Measurements from ENCODE around the gene CMPK2.
"Not testable (repeated sequence)": the region's sequence is repeated elsewhere in the genome, so short reads cannot be mapped to it uniquely, and the experiment has no call there.

CMPK2 gene

DNA sequence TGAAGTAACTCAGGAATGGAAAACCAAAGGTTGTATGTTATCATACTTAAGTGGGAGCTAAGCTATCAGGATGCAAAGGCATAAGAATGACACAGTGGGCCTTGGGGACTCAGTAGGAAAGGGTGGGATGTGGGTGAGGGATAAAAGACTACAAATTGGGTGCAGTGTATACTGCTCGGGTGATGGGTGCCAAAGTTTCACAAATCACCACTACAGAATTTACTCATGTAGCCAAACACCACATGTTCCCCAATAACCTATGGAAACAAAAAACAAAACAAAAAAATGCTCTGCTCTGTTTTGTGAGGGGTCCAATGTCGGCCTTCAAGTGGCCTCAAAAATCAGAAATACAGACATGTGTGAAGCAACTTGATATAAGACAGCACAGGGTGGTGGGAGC, 42.6 kb upstream of the CMPK2 start:
- no peak for ATAC-seq
- TF ChIP-seq PPARA (CRISPR knock-in tag; IDR thresholded peaks at IDR 0.05; ENCODE audit: borderline replicate concordance): no peak
- no peak for TF ChIP-seq CSDC2 (CRISPR knock-in tag; IDR thresholded peaks at IDR 0.05)
- no peak for TF ChIP-seq GLIS3 (CRISPR knock-in tag; IDR thresholded peaks at IDR 0.05)
- TF ChIP-seq, protein P1, sequence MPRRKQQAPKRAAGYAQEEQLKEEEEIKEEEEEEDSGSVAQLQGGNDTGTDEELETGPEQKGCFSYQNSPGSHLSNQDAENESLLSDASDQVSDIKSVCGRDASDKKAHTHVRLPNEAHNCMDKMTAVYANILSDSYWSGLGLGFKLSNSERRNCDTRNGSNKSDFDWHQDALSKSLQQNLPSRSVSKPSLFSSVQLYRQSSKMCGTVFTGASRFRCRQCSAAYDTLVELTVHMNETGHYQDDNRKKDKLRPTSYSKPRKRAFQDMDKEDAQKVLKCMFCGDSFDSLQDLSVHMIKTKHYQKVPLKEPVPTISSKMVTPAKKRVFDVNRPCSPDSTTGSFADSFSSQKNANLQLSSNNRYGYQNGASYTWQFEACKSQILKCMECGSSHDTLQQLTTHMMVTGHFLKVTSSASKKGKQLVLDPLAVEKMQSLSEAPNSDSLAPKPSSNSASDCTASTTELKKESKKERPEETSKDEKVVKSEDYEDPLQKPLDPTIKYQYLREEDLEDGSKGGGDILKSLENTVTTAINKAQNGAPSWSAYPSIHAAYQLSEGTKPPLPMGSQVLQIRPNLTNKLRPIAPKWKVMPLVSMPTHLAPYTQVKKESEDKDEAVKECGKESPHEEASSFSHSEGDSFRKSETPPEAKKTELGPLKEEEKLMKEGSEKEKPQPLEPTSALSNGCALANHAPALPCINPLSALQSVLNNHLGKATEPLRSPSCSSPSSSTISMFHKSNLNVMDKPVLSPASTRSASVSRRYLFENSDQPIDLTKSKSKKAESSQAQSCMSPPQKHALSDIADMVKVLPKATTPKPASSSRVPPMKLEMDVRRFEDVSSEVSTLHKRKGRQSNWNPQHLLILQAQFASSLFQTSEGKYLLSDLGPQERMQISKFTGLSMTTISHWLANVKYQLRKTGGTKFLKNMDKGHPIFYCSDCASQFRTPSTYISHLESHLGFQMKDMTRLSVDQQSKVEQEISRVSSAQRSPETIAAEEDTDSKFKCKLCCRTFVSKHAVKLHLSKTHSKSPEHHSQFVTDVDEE (CRISPR knock-in tag; IDR thresholded peaks at IDR 0.05): no peak
- TF ChIP-seq ZFP3 (CRISPR knock-in tag; IDR thresholded peaks at IDR 0.05): no peak

DNA sequence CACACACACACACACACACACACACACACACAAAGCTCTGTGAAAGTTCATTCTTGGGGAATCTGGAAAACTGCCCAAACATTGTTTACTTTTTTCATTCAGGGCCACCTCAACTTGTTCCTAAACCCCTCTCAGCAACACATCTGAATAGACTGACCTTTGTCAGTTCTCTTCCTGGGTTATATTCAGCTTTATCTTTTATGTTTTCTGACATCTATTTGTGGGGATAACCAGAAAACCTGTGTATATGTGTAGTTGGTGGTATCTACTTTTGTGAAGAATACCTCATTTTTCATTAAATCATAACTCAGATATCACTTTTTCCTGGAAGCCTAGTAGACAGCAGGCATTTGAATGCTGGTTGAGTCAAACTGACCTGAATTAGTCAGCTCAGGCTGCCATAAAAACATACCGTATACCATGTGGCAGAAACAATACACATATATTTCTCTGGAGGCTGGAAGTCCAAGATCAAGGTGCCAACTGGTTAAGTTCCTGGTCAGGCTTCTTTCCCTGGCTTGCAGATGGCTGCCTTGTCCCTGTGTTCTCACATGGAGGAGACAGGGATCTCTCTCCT, 40.5 kb upstream of the CMPK2 start:
- TF ChIP-seq RARB (CRISPR knock-in tag; IDR thresholded peaks at IDR 0.05) (no peak), ZFP3 (CRISPR knock-in tag; IDR thresholded peaks at IDR 0.05) (no peak), PPARA (CRISPR knock-in tag; IDR thresholded peaks at IDR 0.05; ENCODE audit: borderline replicate concordance) (no peak), ZNF8 (CRISPR knock-in tag; IDR thresholded peaks at IDR 0.05) (no peak), TOX (CRISPR knock-in tag; IDR thresholded peaks at IDR 0.05; ENCODE audit: borderline replicate concordance) (no peak), GLIS3 (CRISPR knock-in tag; IDR thresholded peaks at IDR 0.05) (no peak), ZFP30 (CRISPR knock-in tag; IDR thresholded peaks at IDR 0.05) (no peak), ZNF565 (CRISPR knock-in tag; conservative IDR thresholded peaks at IDR 0.05; ENCODE audit: low read depth) (no peak), CSDC2 (CRISPR knock-in tag; IDR thresholded peaks at IDR 0.05) (no peak), ZC3H10 (CRISPR knock-in tag; IDR thresholded peaks at IDR 0.05) (no peak)
- TF ChIP-seq, protein P2, sequence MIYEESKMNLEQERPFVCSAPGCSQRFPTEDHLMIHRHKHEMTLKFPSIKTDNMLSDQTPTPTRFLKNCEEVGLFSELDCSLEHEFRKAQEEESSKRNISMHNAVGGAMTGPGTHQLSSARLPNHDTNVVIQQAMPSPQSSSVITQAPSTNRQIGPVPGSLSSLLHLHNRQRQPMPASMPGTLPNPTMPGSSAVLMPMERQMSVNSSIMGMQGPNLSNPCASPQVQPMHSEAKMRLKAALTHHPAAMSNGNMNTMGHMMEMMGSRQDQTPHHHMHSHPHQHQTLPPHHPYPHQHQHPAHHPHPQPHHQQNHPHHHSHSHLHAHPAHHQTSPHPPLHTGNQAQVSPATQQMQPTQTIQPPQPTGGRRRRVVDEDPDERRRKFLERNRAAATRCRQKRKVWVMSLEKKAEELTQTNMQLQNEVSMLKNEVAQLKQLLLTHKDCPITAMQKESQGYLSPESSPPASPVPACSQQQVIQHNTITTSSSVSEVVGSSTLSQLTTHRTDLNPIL (CRISPR knock-in tag; IDR thresholded peaks at IDR 0.05; ENCODE audit: low read depth): no peak
- ATAC-seq: no peak

DNA sequence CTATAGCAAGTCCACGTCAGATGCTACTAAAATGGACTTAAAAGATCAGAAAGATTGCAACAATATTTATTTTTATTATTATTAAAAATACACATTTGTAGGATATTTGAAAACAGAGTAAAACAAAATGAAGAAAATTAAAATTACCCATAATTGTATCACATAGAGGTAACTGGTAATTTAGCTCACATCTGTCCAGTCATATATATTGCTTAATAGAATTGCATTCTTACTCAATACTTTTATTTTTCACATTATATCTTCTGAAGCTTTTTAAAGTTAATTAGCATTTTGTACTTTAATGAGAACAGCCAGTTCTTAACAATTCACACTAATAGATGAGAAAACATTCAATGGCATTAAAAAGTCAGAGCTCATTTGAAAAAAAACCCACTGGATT, 40.0 kb upstream of the CMPK2 start:
- no peak for ATAC-seq
- TF ChIP-seq, protein P1 (CRISPR knock-in tag; IDR thresholded peaks at IDR 0.05): no peak
- TF ChIP-seq ESRRG (CRISPR knock-in tag; IDR thresholded peaks at IDR 0.05): no peak
- TF ChIP-seq, protein P2 (CRISPR knock-in tag; IDR thresholded peaks at IDR 0.05; ENCODE audit: low read depth): no peak
- no peak for TF ChIP-seq ARNTL (CRISPR knock-in tag; IDR thresholded peaks at IDR 0.05; ENCODE audit: borderline replicate concordance, low read depth)
- no peak for TF ChIP-seq TOX (CRISPR knock-in tag; IDR thresholded peaks at IDR 0.05; ENCODE audit: borderline replicate concordance)
- TF ChIP-seq PPARA (CRISPR knock-in tag; IDR thresholded peaks at IDR 0.05; ENCODE audit: borderline replicate concordance): no peak
- TF ChIP-seq OSR1 (CRISPR knock-in tag; IDR thresholded peaks at IDR 0.05): no peak
- TF ChIP-seq RARB (CRISPR knock-in tag; IDR thresholded peaks at IDR 0.05): no peak
- TF ChIP-seq ZNF565 (CRISPR knock-in tag; conservative IDR thresholded peaks at IDR 0.05; ENCODE audit: low read depth): no peak
- no peak for TF ChIP-seq BACH2 (CRISPR knock-in tag; IDR thresholded peaks at IDR 0.05; ENCODE audit: borderline replicate concordance)

DNA sequence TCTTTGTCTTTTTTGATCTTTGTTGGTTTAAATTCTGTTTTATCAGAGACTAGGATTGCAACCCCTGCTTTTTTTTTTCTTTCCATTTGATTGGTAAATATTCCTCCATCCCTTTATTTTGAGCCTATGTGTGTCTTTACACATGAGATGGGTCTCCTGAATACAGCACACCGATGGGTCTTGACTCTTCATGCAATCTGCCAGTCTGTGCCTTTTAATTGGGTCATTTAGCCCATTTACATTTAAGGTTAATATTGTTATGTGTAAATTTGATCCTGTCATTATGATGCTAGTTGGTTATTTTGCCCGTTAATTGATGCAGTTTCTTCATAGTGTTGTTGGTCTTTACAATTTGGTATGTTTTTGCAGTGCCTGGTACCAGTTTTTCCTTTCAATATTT, 36.9 kb upstream of the CMPK2 start:
- not testable (repeated sequence) for ATAC-seq
